Fibroblast of villous mesenchyme (primary cell): Measurements from ENCODE around the gene SPRYD3. TPM values are rescaled to one million over a fixed set of nuclear protein-coding genes. Genes with fewer than 3 reads are reported as not detected.

Source experiments
- DNase-seq: peaks from one replicate; pipeline ENCODE4 v3.0.0-alpha.2; 2010; ENCODE audit warnings: low read depth
- H3K4me3 ChIP-seq: 2 replicates; pipeline ENCODE4 v1.5.1; 2011; ENCODE audit warnings: low read depth, mild to moderate bottlenecking, low read length
- CTCF ChIP-seq: IDR thresholded peaks from 2 replicates; pipeline ENCODE4 v1.5.1; 2012; ENCODE audit warnings: low read depth, mild to moderate bottlenecking, low read length; ENCODE audit not compliant: insufficient read depth
- total RNA-seq: library from RNA; depleted of rRNA; stranded (reverse); fragments of >200 nt; gene quantifications from 2 replicates; pipeline ENCODE4 v1.2.3, GENCODE V29; 2012

Gene SPRYD3
- total RNA-seq, 1 donor, result 19.4 TPM

DNA sequence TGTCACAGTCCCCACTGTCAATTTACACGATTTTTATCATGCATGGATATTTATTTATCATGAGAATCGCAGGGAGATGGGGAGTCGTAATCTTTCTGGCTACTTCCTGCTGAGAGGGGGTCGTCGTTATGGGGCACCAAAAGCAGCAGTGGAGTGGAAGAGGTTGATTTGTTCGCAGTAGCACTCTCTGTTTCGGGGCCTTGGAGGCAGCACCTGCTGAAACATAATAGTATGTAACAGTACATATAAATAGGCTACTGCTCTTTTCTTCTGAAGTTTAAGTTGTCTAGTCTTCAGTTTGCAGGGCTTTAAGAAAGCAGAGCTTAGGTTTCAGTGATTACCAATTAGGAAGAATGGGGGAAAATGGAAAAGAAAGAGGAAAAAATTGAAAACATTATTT, 27.9 kb upstream of the SPRYD3 start:
- no peak for TF ChIP-seq CTCF
- no peak for DNase-seq
- H3K4me3 ChIP-seq, result no peak overlapping the region

DNA sequence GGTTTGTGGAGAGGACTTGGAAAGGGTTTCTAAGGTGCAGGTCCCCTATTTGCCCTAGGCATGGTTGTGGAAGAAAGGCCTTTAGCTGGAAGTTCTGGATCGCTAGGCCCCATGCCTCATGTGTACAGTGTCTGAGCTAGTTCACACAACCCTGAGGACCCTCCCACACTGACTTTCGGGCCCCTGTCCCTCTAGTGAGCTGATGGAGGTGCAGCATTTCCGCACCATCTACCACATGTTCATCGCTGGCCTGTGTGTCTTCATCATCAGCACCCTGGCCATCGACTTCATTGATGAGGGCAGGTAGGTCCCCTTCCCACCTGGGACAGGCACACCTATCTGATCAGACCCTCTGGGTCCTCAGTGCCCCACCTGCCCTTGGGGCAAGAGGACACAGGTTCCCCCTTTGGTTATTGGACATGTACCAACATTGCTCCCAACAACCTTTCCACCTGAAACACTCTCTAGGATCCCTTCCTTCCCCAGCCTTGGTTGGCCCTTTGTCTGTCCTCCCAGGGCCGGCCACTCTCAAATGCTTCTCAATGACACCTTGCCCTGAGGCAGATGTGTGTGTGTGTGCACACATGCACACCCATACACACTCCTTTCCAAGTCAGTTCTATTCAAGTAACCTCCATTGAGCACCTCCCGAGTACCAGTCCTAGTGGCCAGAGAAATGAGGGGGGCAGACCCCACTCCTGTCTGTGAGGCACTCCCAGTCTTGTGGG, 26.7 kb upstream of the SPRYD3 start:
- TF ChIP-seq CTCF, result no peak

GRCh38 chr12:53105256-53105655, 26.1 kb upstream of the SPRYD3 start:
- TF ChIP-seq CTCF, result no peak
- no peak for DNase-seq
- H3K4me3 ChIP-seq, result no peak overlapping the region

More for the DNA sequence above, 26.7 kb upstream of the SPRYD3 start:
- DNase-seq, result no peak
- H3K4me3 ChIP-seq, result no peak overlapping the region

- H3K4me3 ChIP-seq, result no peak overlapping the region
- no peak for TF ChIP-seq CTCF
- DNase-seq, result no peak
These were observed 24.7 kb upstream of the SPRYD3 start for GRCh38 chr12:53103860-53104305.

- DNase-seq, result no peak
- no peak within 1 kb of the TSS for H3K4me3 ChIP-seq
- TF ChIP-seq CTCF, result no peak
These were observed 24.0 kb upstream of the SPRYD3 start, which contains the start of gene SOAT2 for GRCh38 chr12:53102883-53103807. SOAT2 (plus strand) TSS chr12:53103486; CDS start chr12:53103578, 92 bp downstream.

- no peak overlapping the region for H3K4me3 ChIP-seq
- no peak for TF ChIP-seq CTCF
- DNase-seq, result no peak
These were observed 23.0 kb upstream of the SPRYD3 start for GRCh38 chr12:53101931-53102781.
